ENCODE measurements around the gene MAGI3.
"Not testable (repeated sequence)": the region's sequence is repeated elsewhere in the genome, so short reads cannot be mapped to it uniquely, and the experiment has no call there.

MAGI3 gene

DNA sequence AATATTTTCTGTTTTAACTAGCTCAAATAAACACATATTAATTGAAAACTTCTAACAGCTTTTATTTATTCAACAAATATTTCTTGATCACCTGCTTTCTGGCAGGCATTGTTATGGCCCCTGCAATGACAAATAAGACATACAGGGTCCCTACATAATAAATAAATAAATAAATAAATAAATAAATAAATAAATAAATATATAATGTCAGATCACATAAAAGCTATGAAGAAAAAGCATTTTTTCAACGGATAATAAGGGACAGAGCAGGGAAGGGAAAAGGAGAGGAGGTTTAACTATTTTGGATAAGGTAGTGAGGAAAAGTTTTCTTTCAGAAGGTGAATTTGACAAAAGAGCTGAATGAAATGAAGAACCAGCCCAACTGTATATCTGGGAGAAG lies 115.0 kb downstream of the MAGI3 start:
- no peak overlapping the region for H3K4me3 Mint-ChIP-seq
- DNase-seq = no peak
- H3K27me3 Mint-ChIP-seq = no peaks in the 10 kb centered on the region
- peaks cover 2% of the 10 kb centered on the region for H3K36me3 Mint-ChIP-seq (ENCODE audit: low read depth)
- H3K4me1 Mint-ChIP-seq (ENCODE audit: low read depth) = no peaks in the 10 kb centered on the region
- peaks cover 16% of the 10 kb centered on the region for H3K9me3 Mint-ChIP-seq
- H3K27ac Mint-ChIP-seq = no peak overlapping the region

DNA sequence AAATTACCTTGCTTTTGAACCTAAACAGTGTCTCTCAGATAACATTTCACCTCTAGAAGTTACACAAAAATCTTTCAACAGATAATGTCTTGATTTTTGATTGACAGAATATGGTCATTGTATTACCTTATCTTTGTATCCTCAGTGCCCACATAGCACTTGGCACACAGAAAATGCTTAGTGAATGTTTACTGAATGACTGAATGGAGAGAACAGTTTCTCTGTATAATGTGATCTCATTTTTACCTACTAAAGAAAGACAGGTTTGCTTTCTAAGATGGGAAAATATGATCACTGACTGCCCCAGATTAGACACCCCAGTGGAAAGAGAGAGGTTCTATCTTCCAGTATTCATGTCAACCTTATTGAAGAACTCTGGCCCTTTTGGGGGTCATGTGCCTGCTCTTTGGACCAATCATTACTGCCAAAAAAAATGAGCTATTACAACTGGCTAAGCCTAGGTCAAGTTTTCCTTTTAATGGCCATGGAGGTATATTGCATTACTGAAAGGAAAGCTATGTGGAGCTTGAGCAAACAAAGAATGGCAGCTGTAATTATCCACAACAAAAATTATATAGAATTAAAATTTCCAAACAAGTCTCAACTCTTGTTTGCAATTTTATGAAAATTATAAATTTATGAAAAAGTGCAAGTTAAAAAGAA lies 117.4 kb downstream of the MAGI3 start:
- DNase-seq = no peak
- Mint-ChIP-seq H3K27me3 (no peaks in the 10 kb centered on the region), H3K4me1 (ENCODE audit: low read depth) (no peaks in the 10 kb centered on the region), H3K9me3 (peaks cover 33% of the 10 kb centered on the region), H3K36me3 (ENCODE audit: low read depth) (peaks cover 5% of the 10 kb centered on the region), H3K27ac (no peak overlapping the region), H3K4me3 (no peak overlapping the region)

DNA sequence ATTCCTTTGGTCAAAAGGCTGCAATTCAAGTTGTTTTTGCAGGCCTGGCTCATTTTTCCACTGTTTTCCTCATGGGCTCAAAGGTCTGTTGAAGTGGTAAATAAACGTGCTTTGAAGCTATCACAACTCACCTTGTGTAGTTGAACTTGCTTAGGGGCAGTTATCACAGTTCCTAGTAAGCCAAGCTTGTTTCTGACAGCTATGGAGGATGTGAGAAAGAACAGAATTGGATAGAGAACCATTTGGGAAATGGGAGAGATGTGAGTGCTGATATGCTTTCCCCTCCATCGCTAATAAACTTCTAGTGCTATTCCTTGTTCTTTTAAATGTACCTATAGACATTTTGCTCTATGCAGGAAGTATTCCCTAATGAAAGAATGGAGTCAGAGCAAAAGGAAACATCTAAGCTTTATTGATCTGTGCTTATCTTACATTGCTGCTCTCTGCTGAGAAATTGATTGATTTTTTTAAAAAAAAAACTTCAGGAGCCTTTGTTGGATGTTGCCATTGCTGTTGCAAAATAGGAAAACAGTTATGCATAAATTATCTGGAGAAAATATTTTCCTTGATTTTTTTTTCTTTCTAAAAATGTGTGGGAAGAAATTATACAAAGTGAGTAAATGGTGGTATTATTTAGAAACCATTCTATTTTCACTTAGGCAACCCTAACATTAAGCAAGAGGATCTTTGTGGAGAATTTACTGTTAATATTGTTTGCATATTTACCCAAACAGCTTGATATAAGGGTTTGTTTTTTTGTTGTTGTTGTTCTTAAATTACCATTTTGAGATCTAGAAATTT lies 118.2 kb downstream of the MAGI3 start:
- Mint-ChIP-seq H3K36me3 (ENCODE audit: low read depth) (peaks cover 5% of the 10 kb centered on the region), H3K4me3 (no peak overlapping the region), H3K27me3 (no peaks in the 10 kb centered on the region), H3K27ac (no peak overlapping the region), H3K4me1 (ENCODE audit: low read depth) (no peaks in the 10 kb centered on the region), H3K9me3 (peaks cover 33% of the 10 kb centered on the region)
- no peak for DNase-seq

DNA sequence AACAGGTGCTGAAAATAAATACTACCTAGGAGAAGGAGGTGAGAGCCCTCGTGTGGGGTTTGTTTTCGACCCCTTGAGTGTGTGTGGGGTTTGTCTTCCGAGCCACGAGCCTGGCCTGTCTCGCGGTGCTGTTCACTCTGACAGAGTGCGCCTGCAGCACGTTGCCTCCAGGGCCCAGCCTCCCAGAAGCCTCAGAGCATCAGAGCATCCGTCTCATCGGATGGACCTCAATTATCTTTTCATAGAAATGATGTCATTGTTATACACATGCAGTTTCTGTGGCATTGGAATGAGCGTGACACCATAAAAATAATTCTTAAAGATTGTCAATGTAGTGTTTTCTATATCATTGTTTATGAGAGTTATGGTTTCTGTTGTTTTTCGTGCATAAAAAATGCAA lies 119.5 kb downstream of the MAGI3 start:
- not testable (repeated sequence) for H3K27me3 Mint-ChIP-seq; H3K4me3 Mint-ChIP-seq; H3K36me3 Mint-ChIP-seq (ENCODE audit: low read depth); H3K4me1 Mint-ChIP-seq (ENCODE audit: low read depth); DNase-seq; H3K27ac Mint-ChIP-seq
- H3K9me3 Mint-ChIP-seq = peaks cover 33% of the 10 kb centered on the region

DNA sequence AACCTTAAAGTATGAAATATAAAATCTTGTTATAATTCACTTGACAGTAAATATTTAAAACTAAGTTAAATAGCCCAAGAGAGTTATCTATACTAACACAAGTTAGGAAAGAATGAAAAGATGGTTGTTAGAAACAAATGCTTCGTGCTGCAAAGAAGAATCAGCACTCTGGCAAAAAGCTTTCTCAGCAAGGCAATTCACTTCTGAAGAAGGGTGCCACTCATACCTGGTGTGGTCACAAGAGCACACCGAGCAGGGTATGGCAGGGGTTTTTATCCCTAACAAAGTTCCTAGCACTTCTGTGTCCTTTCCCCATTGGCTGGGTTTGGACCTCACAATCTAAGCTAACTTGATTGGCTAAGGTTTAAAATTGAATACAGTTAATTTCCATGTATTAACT lies 121.0 kb downstream of the MAGI3 start:
- no peaks in the 10 kb centered on the region for H3K4me1 Mint-ChIP-seq (ENCODE audit: low read depth)
- peaks cover 5% of the 10 kb centered on the region for H3K36me3 Mint-ChIP-seq (ENCODE audit: low read depth)
- H3K27me3 Mint-ChIP-seq = no peaks in the 10 kb centered on the region
- H3K9me3 Mint-ChIP-seq = peaks cover 27% of the 10 kb centered on the region
- no peak overlapping the region for H3K27ac Mint-ChIP-seq
- DNase-seq = no peak
- H3K4me3 Mint-ChIP-seq = no peak overlapping the region

DNA sequence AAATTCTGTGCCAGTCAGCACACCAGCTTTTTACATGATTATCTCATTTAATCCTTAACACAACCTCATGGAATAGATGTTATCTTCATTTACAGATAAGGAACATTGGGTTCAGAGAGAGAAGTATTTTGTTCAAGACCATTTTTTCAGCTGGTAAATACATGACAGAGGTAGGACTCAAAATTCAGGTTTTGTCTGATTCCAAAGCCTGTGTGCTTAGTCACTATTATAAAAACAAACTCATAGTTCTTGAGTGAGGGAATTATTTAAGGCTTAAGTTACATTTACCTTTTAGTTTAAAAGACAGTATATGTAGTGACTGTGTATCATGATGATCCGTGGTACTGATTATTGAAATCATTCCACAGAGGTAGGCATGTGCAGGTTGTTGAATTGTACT lies 125.2 kb downstream of the MAGI3 start:
- DNase-seq = no peak
- Mint-ChIP-seq H3K36me3 (ENCODE audit: low read depth) (peaks cover 2% of the 10 kb centered on the region), H3K4me1 (ENCODE audit: low read depth) (peaks cover 9% of the 10 kb centered on the region), H3K9me3 (peaks cover 17% of the 10 kb centered on the region), H3K27ac (no peak overlapping the region), H3K4me3 (no peak overlapping the region), H3K27me3 (no peaks in the 10 kb centered on the region)

DNA sequence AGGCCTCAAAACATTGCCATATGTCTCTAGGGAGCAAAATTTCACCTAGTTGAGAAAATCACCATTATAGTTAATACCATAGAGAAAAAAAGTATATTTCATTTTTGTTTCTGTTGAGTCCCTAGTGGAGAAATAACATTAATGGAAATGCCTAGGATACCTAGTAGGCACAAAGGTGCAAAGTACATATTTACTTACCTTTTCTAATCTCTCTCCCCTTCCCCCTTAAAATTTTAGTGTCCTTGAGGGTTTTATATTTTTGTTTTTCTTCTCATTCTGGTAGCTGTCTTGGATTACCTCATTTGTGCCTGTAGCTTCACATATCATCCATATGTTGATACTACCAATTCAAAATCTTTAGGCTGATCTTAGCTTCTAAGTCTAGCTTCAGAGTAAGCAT lies 127.0 kb downstream of the MAGI3 start:
- no peak overlapping the region for H3K4me3 Mint-ChIP-seq
- DNase-seq = no peak

DNA sequence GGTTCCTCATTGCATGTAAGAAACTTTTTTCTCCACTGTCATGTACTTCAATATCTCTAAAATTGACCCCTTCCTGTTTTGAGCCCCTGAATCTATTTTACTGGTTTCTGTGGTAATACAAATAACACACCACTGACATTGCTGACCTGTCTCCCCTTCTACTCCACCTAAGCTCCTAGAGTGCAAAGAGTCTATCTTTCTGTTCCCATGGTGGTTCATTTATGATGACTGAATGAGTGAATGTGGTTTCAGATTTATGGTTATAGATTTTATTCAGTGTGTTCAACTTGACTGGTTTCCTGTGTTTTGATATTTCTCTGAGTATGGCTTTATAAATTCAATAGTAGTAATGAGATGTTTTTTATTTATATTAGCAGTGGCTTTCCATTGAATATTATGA lies 127.7 kb downstream of the MAGI3 start:
- Mint-ChIP-seq H3K36me3 (ENCODE audit: low read depth) (peaks cover under 1% of the 10 kb centered on the region), H3K9me3 (peaks cover 3% of the 10 kb centered on the region), H3K4me3 (no peak overlapping the region), H3K4me1 (ENCODE audit: low read depth) (peaks cover 9% of the 10 kb centered on the region), H3K27me3 (no peaks in the 10 kb centered on the region), H3K27ac (no peak overlapping the region)
- no peak for DNase-seq

More for the DNA sequence above, 127.0 kb downstream of the MAGI3 start:
- H3K4me1 Mint-ChIP-seq (ENCODE audit: low read depth) = peaks cover 9% of the 10 kb centered on the region
- peaks cover 3% of the 10 kb centered on the region for H3K9me3 Mint-ChIP-seq
- no peaks in the 10 kb centered on the region for H3K36me3 Mint-ChIP-seq (ENCODE audit: low read depth)
- no peaks in the 10 kb centered on the region for H3K27me3 Mint-ChIP-seq
- H3K27ac Mint-ChIP-seq = no peak overlapping the region

DNA sequence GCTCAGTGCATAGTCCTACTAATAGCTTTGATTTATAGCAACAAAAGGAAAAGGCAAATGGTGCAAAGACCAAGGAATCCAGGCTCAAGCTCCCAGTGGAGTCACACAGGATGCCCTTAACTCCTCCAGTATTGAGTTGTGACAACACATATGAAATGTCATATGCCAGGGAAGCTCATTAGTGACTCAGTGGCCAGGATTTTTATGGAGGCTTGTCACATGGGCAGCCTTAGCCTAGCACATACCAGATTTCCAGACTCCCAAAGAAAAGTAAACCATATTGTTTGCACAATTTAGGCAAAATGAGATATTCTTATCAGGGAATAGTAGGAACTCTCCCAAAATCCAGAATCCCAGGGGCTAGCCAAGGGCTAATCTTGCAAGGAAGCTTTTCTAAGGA lies 129.2 kb downstream of the MAGI3 start:
- Mint-ChIP-seq H3K4me3 (no peak overlapping the region), H3K27ac (no peak overlapping the region), H3K9me3 (peaks cover 11% of the 10 kb centered on the region), H3K4me1 (ENCODE audit: low read depth) (peaks cover 9% of the 10 kb centered on the region), H3K36me3 (ENCODE audit: low read depth) (peaks cover 8% of the 10 kb centered on the region), H3K27me3 (no peaks in the 10 kb centered on the region)
- no peak for DNase-seq

DNA sequence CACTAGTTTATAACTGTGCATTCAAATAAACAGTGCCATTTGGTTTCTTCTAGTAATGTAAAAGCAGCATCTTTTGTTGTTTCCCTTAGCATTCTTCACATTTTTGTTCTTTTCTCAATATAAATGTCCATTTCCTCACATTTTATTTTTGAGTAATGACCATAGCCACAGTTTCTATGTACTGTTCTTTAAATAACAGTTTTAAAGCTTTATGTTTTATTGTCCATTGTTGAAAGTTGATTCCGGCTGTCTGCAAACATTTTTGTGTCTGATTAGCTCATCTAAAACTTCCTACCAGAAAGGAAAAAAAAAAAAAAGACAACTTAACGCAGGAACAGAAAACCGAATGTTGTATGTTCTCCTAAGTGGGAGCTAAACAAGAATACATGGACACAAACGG lies 139.7 kb downstream of the MAGI3 start:
- Mint-ChIP-seq H3K27ac (no peak overlapping the region), H3K4me1 (ENCODE audit: low read depth) (no peaks in the 10 kb centered on the region), H3K27me3 (no peaks in the 10 kb centered on the region), H3K9me3 (peaks cover 7% of the 10 kb centered on the region), H3K4me3 (no peak overlapping the region), H3K36me3 (ENCODE audit: low read depth) (no peaks in the 10 kb centered on the region)
- DNase-seq = no peak

DNA sequence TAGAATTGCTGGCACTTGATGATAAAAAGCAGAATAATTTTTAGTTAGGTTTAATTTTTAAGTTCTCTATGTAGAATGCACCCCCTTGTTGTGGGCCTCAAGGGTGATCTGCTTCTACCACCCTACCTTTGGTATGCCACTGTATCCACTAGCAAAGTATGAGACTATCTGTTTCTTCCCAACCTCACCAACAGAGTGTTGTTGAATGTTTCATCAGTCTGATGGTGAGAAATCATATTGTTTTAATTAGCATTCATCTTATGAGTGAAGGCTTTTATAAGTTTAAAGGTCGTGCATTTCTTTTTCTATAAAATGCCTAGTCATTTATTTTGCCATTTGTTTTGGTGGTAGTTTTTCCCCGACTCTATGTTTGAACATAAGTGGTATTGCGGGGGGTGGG lies 141.0 kb downstream of the MAGI3 start:
- H3K27ac Mint-ChIP-seq = no peak overlapping the region
- H3K4me1 Mint-ChIP-seq (ENCODE audit: low read depth) = no peaks in the 10 kb centered on the region
- no peak for DNase-seq
- H3K4me3 Mint-ChIP-seq = no peak overlapping the region
- H3K27me3 Mint-ChIP-seq = no peaks in the 10 kb centered on the region
- H3K9me3 Mint-ChIP-seq = peaks cover 5% of the 10 kb centered on the region
- H3K36me3 Mint-ChIP-seq (ENCODE audit: low read depth) = no peaks in the 10 kb centered on the region

DNA sequence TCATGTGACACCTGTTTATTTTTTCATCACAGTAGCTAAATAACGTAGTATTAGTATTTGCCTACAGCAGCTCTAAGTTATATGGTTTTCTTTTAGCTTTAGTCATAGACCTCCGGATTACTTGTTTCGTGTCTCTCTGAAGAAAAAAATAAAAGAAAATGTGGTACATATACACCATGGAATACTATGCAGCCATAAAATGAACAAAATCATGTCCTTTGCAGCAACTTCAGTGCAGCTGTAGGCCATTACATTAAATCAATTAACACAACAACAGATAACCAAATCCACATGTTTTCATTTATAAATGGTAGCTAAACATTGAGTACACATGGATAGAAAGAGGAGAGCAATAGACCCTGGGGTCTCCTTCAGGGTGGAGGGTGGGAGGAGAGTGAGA lies 142.7 kb downstream of the MAGI3 start:
- no peak for DNase-seq
- Mint-ChIP-seq H3K4me1 (ENCODE audit: low read depth) (no peaks in the 10 kb centered on the region), H3K27me3 (no peaks in the 10 kb centered on the region), H3K36me3 (ENCODE audit: low read depth) (no peaks in the 10 kb centered on the region), H3K27ac (no peak overlapping the region), H3K4me3 (no peak overlapping the region), H3K9me3 (peaks cover 4% of the 10 kb centered on the region)

DNA sequence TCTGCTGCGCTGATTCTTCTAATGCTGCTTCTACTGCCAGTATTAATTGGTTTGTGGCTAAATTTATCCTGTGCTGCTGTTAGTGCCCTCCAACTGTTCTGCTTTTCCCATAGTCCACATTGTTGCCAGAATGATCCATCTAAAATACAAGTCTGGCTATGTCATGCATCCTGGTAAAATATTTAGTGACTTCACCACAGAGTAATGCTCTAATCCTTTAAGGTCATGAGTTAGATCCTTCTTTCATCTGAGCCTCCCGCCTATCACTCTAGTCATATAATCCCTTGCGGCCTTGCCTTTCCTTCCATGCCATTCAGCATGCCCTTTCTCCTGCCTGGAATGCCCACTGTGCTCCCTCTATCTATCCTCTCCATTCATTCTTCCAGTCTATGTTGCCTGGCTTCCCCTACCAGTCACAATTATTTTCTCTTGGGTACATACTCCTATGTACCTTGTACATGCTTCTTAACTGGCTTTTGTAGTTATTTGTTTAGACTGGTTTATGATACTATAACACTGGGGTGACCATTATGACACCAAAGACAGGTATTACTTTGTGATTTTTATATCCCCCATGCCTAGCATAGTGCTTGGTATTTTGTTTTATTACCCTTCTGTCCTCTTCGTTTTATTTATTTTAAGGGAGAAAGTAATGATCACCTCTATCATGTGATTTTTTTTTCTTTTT lies 144.0 kb downstream of the MAGI3 start:
- Mint-ChIP-seq H3K27me3 (no peaks in the 10 kb centered on the region), H3K36me3 (ENCODE audit: low read depth) (no peaks in the 10 kb centered on the region), H3K9me3 (no peaks in the 10 kb centered on the region), H3K27ac (no peak overlapping the region), H3K4me1 (ENCODE audit: low read depth) (no peaks in the 10 kb centered on the region), H3K4me3 (no peak overlapping the region)
- no peak for DNase-seq

DNA sequence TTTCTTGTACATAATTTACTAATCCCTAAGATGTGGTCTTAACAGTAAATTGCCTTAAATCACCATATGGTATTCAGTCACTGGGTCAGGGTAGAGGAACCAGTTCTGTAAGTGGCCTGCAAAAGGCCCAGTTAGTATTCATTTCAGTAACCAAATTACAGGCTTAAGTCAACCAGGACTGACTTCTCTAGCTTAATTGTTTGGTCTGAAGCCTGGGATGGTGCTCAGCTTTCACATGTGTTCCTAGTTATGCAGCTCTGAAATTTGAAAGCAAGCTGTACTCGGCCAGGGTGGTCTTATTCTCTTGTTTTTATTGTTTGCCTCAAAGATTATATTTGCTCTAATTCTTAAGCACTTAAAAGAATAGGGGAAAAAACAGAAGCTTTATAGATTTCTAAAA lies 144.6 kb downstream of the MAGI3 start:
- H3K4me1 Mint-ChIP-seq (ENCODE audit: low read depth) = no peaks in the 10 kb centered on the region
- no peaks in the 10 kb centered on the region for H3K9me3 Mint-ChIP-seq
- DNase-seq = no peak
- no peak overlapping the region for H3K4me3 Mint-ChIP-seq
- H3K27me3 Mint-ChIP-seq = no peaks in the 10 kb centered on the region
- H3K27ac Mint-ChIP-seq = no peak overlapping the region
- H3K36me3 Mint-ChIP-seq (ENCODE audit: low read depth) = no peaks in the 10 kb centered on the region

DNA sequence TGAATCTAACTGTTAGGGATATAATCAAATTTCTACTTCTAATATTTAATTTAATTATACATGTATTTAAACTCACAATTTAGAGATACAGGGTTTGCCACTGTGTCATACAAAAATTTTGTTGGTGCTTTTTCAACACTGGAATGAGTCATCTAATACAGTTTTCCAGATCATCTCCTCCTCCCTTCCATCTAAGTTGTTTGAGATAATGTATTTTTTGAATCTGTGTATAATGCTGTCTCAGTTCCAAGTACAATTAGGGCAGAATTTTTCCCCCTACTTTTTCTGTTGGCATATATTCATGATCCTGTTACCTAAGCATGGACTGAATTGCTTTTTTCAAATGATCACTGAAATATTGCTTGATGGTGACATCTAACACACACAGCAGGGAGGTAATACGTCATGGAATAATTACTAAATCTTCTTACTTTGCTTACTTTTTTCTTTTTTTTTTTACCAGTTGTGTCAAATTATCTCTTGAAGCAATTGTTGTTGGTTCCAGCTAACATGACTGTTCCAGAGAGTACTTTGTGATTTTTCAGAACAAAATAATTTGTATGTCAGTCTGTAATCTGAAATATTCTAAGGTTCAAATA lies 146.0 kb downstream of the MAGI3 start:
- Mint-ChIP-seq H3K36me3 (ENCODE audit: low read depth) (no peaks in the 10 kb centered on the region), H3K9me3 (no peaks in the 10 kb centered on the region), H3K4me3 (no peak overlapping the region), H3K27me3 (no peaks in the 10 kb centered on the region), H3K4me1 (ENCODE audit: low read depth) (no peaks in the 10 kb centered on the region), H3K27ac (no peak overlapping the region)
- DNase-seq = no peak
